ENCODE measurements around the gene RRAD. TPM values are rescaled to one million over a fixed set of nuclear protein-coding genes. Genes with fewer than 3 reads are reported as not detected.
A peak's percentile ranks its signal among the peaks of the same experiment; 100 is the strongest.

RRAD gene
- total RNA-seq, 1 donor = 4.3 TPM

- H3K36me3 ChIP-seq (ENCODE audit: insufficient read depth, low read length) = no peaks in the 10 kb centered on the region
- no peak for TF ChIP-seq CTCF (IDR thresholded peaks at IDR 0.05; ENCODE audit: extremely low read depth, low read depth, low read length)
- H2AFZ ChIP-seq (ENCODE audit: low read length) = no peak overlapping the region
- no peaks in the 10 kb centered on the region for H3K9me3 ChIP-seq (ENCODE audit: low read depth, low read length)
- peak; percentile 79 for DNase-seq (ENCODE audit: insufficient read length, low spot score, missing footprints)
- no peak overlapping the region for H3K4me3 ChIP-seq (ENCODE audit: insufficient read depth, low read length)
- no peak overlapping the region for H3K27ac ChIP-seq (ENCODE audit: low read depth, low read length)
- H4K20me1 ChIP-seq (ENCODE audit: insufficient read depth, low read length) = no peaks in the 10 kb centered on the region
- peaks cover 6% of the 10 kb centered on the region for H3K27me3 ChIP-seq (ENCODE audit: insufficient read depth, low read length)
- no peaks in the 10 kb centered on the region for H3K79me2 ChIP-seq (ENCODE audit: insufficient read depth, low read length)
- H3K4me1 ChIP-seq (ENCODE audit: insufficient read depth, low read length) = peaks cover 35% of the 10 kb centered on the region
- no peak overlapping the region for H3K4me2 ChIP-seq (ENCODE audit: insufficient read depth, low read length)
These were observed 22.4 kb downstream of the RRAD start for GRCh38 chr16:66902648-66903543.

- no peak overlapping the region for H3K4me2 ChIP-seq (ENCODE audit: insufficient read depth, low read length)
- H3K27me3 ChIP-seq (ENCODE audit: insufficient read depth, low read length) = no peaks in the 10 kb centered on the region
- H3K79me2 ChIP-seq (ENCODE audit: insufficient read depth, low read length) = no peaks in the 10 kb centered on the region
- H2AFZ ChIP-seq (ENCODE audit: low read length) = no peak overlapping the region
- H3K27ac ChIP-seq (ENCODE audit: low read depth, low read length) = no peak overlapping the region
- no peak overlapping the region for H3K4me3 ChIP-seq (ENCODE audit: insufficient read depth, low read length)
- TF ChIP-seq CTCF (IDR thresholded peaks at IDR 0.05; ENCODE audit: extremely low read depth, low read depth, low read length) = no peak
- H4K20me1 ChIP-seq (ENCODE audit: insufficient read depth, low read length) = no peaks in the 10 kb centered on the region
- peak; percentile 52 for DNase-seq (ENCODE audit: insufficient read length, low spot score, missing footprints)
- H3K36me3 ChIP-seq (ENCODE audit: insufficient read depth, low read length) = no peaks in the 10 kb centered on the region
- H3K4me1 ChIP-seq (ENCODE audit: insufficient read depth, low read length) = peaks cover 35% of the 10 kb centered on the region
- no peaks in the 10 kb centered on the region for H3K9me3 ChIP-seq (ENCODE audit: low read depth, low read length)
These were observed 23.7 kb downstream of the RRAD start for GRCh38 chr16:66901626-66902025.

GRCh38 chr16:66900721-66901441 lies 24.5 kb downstream of the RRAD start:
- H3K9me3 ChIP-seq (ENCODE audit: low read depth, low read length) = no peaks in the 10 kb centered on the region
- no peaks in the 10 kb centered on the region for H3K36me3 ChIP-seq (ENCODE audit: insufficient read depth, low read length)
- no peaks in the 10 kb centered on the region for H3K79me2 ChIP-seq (ENCODE audit: insufficient read depth, low read length)
- no peak overlapping the region for H3K27ac ChIP-seq (ENCODE audit: low read depth, low read length)
- no peak for TF ChIP-seq CTCF (IDR thresholded peaks at IDR 0.05; ENCODE audit: extremely low read depth, low read depth, low read length)
- H3K4me1 ChIP-seq (ENCODE audit: insufficient read depth, low read length) = peaks cover 35% of the 10 kb centered on the region
- no peaks in the 10 kb centered on the region for H3K27me3 ChIP-seq (ENCODE audit: insufficient read depth, low read length)
- peak overlapping the region; percentile 40 for H3K4me2 ChIP-seq (ENCODE audit: insufficient read depth, low read length)
- H4K20me1 ChIP-seq (ENCODE audit: insufficient read depth, low read length) = no peaks in the 10 kb centered on the region
- H3K4me3 ChIP-seq (ENCODE audit: insufficient read depth, low read length) = no peak overlapping the region
- DNase-seq (ENCODE audit: insufficient read length, low spot score, missing footprints) = peak; percentile 65
- peak overlapping the region; percentile 58 for H2AFZ ChIP-seq (ENCODE audit: low read length)

Data from osteoblast (primary cell).